Measurements from ENCODE around the gene MAP3K13. TPM values are rescaled to one million over a fixed set of nuclear protein-coding genes. Genes with fewer than 3 reads are reported as not detected.
"Not testable (repeated sequence)": the region's sequence is repeated elsewhere in the genome, so short reads cannot be mapped to it uniquely, and the experiment has no call there.

MAP3K13 gene
- total RNA-seq, 1 experiment from 2014 or later = 30.9 TPM

DNA sequence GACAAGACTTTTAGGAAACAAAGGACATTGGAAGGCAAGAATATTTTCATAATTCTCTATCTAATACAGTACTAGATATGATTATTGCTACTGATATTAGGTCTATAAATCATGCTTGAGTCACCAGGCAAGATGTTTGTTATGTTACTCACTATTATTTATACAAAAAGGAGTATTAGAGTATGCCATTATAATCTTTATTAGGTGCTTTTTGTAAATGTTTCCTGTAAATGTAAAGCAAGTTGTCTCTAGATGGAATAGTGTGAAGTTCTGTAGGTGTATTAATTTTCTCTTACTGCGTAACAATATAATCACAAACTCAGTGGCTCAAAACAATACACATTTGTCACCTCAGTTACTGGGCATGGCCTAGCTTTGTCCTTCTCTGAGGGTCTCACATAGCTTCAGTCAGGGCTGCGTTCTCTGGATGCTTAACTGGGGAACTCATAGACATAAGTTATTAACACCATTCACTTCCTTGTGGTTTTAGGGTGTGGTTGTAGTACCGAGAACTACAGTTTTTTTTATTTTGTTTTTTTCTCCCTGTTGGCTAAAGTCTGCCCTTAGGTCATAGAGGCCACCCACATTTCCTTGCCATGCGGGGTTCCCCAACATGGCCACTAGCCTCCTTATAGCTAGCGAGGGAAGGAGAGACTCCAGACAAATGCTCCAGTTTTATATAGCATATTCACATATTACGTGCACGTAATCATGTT is 20.3 kb upstream of the MAP3K13 start:
- no peak for DNase-seq (ENCODE audit: low read depth)

DNA sequence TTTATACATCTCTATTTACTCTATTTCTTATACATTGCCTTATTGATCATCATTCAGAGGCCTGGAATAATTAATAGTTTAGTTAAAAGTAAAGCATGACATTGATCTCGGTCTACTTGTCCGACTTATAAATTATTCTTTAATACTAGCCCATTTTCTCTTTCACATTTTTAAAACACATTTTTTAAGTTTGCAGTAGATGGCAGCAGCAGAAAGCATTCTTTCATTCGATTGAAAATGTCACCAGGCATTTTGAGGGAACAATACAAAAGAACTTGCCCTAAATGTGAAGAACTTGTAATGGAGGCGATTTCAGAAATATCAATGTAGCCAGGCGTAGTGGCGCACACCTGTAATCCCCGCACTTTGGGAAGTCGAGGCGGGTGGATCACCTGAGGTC is 15.5 kb upstream of the MAP3K13 start:
- no peak for DNase-seq (ENCODE audit: low read depth)

DNA sequence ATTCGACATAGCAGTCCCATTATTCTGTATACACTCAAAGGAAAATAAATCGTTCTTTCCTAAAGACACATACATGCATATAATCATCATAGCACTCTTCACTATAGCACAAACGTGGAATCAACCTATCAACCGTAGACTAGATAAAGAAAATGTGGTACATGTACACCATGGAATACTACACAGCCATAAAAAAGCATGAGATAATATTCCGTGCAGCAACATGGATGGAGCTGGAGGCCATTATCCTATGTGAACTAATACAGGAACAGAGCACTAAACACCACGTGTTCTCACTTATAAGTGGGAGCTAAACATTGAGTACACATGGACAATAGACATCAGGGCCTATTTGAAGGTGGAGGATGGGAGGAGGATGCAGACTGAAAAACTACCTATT is 12.1 kb upstream of the MAP3K13 start:
- no peak for DNase-seq (ENCODE audit: low read depth)

DNA sequence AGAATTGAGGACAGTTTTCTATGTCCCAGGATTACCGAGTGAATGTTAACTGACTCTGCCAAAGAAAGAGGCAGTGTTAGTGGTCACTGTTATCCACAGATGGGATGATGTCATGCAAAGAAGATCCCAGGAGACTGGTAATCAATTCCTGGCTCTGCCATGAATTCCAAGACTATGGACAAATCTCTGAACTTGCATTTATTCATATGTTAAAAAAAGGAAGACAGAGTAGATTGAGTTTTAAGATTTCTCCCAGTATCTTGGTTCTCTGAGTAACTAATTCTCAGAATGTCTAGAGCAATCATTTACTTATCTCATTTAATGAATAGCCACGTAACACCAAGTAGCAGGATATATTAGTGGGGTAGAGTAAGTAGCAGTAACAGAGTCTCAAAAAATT is 11.5 kb upstream of the MAP3K13 start:
- DNase-seq (ENCODE audit: low read depth) = peak; percentile 18

DNA sequence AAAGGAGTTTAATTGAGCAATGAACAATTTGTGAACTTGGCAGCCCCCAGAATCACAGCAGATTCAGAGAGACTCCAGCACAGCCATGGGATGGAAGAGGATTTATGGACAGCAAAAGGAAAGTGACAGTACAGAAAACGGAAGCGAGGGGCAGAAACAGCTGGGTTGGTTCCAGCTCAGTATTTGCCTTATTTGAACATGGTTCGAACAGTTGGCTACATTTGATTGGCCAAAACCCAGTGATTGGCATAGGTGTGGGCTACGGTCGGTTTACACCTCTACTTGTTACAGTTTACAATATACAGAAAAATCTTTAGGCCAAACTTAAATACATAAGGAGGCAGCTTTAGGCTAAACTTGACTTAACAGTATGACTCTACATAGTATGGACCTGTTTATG is 9.7 kb upstream of the MAP3K13 start:
- no peak for DNase-seq (ENCODE audit: low read depth)

DNA sequence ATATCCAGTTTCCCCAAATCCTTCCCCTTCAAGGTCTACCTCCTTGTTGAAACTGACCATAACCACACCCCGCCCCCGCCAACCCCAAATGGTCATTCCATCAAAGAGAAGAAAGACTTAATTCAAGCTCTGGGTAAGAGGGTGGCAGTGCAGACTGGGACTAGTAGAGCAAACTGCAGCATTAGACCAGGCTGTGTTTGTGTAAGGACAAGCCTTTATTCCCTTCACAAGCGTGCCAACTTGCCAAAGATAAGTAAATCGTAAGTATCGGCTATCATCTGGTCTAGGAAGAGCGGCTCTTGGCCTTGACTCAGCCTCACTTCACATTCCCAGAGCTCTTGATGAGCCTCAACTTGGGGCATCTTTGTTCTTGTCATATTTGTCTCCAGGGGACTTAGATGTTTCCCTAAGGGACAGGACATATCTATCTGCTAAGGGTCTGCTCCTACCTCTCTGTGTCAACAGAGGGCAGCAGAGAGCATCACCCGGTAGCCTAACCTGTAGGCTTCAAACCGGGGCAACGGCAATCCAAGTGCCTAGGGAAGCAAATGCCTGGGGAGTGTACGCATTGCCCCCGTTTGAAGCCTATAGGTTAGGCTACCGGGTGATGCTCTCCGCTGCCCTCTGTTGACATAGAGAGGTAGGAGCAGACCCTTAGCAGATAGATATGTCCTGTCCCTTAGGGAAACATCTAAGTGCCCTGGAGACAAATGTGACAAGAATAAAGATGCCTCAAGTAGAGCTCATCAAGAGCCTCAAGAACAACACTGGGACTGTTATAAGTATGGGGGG is 8.9 kb upstream of the MAP3K13 start:
- peak; percentile 74 for DNase-seq (ENCODE audit: low read depth)

DNA sequence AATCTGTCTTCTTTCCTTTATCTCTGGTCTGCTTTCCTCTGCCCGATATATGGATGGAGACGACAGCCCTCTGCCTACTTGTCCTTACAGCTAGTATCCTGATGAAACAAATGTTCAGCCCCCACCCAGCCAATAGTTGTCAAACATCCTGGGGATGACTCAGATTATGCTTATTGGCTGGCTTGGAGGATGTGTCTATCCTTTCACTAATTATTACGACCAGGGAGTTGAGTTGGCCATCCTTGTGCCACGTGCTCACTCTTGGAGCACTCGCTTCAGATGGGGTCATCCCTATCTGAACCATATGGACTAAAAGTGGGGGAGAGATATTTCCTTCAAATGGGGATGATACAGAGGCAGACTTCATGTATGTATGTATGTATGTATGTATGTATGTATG is 6.4 kb upstream of the MAP3K13 start:
- DNase-seq (ENCODE audit: low read depth) = no peak

DNA sequence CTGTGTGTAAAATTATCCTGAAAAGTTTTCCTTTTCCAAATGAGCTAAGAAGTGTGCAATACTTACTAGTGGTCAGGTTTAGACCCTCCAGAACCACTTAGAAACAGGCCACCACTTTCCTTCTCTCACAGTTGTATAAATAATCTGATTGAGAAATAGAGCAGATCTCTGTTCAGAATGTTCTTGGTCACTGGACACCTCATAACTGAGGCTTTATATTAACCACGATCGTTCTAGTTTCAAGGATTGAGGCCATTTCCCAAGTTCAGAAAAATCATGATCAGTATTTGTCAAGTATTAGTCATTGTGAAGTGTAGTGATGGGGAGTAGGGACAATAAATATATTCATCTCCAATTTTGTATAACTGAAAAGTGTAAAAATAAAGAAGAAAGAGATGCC is 1.0 kb upstream of the MAP3K13 start:
- peak; percentile 50 for DNase-seq (ENCODE audit: low read depth)

DNA sequence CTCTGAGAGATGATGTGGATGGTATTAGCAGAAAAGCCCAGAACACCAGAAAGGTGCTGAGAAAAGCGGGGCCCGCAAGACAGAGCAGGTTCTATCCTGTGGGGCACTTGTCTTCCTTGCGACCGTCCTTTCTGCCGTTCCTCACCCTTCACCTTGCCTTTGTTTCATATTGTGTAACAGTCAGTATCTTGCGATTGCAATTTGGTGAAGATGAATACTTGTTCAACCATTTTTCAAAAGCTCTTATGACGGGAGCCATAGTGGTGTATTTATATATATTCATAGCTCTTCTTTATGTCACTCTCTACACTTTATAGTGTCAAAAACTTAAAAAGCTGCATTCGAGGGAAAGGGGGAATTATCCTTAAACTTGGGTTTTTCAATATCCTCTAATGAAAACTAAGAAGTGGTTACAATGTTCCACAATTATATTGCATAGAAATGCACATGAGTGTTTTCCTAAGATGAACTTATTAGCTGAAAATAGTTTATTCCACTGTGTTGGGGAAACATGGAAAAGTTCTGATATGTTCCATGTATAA is 797 bp downstream of the MAP3K13 start:
- DNase-seq (ENCODE audit: low read depth) = no peak

DNA sequence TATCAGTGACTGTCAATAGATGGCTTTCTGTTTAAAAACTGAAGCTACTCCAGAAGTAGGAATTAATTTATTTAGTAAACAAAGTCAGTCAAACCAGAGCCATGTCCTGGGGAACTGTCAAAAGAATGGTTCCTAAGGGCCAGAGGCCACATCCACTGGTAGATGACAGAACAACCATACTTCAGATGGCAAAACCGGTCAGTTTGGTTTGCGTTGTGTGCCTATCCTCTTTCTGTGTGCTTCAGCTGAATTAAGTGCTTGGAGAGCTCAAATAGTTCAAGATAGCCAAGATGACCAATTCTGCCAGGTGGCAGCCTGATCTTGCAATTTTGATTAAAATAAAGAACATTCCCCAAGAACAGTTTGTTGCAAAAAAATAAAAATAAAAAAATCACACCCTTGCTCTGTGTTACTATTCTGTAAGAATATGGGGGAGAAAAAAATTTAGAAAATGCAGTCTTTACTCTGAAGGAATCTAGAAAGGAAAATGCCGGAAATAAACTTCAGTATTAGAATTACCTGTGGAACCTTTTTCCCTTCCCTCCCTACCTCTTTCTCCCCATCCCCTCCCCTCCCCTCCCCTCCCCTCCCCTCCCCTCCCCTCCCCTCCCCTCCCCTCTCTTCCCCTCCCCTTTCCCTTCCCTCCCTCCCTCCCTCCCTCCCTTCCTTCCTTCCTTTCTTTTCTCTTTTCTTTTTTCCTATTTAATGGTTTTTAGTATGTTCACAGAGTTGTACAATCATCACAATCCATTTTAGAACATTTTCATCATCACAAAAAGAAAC is 2.5 kb downstream of the MAP3K13 start:
- no peak for DNase-seq (ENCODE audit: low read depth)

DNA sequence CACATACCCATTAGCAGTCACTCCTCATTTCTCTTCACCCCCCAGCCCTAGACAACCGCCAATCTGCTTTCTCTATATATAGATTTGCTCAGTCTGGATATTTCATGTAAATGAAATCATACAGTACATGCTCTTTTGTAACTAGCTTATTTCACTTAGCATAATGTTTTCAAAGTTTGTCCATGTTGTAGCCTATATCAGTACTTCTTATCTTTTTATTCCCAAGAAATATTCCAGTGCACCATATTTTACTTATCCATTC is 3.1 kb downstream of the MAP3K13 start:
- DNase-seq (ENCODE audit: low read depth) = no peak

DNA sequence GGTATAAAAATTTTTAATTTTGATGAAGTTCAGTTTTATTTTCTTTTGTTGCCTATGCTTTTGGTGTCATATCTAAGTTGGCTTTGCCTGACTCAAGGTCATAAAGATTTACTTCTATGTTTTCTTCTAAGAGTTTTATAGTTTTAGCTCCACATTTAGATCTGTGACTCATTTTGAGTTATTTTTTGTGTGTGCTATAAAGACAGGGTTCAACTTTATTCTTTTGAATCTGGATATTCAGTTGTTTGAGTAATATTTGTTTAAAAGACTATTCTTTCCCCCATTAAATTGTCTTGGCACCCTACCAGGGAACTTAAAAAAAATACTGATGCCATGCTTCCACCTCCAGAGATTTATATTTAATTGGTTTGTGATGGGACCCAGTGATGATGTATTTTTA is 4.0 kb downstream of the MAP3K13 start:
- DNase-seq (ENCODE audit: low read depth) = peak; percentile 23

DNA sequence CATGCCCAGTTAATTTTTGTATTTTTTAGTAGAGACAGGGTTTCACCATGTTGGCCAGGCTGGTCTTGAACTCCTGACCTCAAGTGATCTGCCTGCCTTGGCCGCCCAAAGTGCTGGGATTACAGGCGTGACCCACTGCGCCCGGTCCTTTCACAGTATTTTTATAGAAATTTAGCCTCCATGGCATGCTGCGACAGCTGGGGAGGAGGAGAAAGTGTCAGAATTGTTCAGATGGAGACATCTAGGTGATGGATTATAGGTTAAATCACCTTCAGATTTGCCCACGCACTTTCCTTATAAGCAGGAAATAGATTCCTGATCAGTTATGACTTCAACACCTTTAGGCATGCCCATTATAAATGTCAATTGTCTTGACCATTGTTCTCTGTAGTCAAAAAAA is 7.4 kb downstream of the MAP3K13 start:
- not testable (repeated sequence) for DNase-seq (ENCODE audit: low read depth)

DNA sequence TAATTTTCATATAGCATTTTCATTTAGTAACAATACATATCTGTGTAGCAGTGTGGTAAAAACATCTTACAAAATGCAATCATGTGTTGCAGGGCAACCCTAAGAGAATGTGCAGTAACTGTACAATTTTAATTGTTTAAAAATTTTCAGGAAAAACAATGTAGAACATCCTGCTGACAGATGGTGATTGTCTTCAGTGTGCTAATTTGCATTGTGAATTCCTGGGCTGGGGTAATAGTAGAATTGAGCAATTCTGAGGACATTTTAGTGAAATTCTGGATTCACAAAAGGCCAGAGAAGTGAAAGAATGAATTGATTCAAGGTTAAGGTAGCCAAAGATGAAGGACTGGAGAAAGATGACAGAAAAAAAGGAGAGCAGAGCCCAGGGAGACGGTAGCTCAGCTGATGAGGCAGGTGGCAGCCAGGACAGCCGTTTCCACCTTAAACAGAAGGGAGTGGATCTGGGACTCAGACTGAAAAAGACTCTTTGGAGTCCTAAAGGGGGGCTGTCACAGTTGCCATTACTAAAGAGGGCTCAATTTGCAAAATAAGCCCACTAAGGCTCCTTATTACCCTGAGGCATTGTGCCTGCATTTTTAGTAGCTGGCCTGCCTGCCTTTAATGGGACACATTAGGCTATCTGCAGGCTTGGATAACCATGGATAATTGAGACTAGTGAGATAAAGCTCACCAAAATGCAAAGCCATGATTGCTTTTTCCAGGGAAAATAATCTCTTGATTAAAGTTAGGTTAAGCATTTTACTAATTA is 8.6 kb downstream of the MAP3K13 start:
- DNase-seq (ENCODE audit: low read depth) = no peak

DNA sequence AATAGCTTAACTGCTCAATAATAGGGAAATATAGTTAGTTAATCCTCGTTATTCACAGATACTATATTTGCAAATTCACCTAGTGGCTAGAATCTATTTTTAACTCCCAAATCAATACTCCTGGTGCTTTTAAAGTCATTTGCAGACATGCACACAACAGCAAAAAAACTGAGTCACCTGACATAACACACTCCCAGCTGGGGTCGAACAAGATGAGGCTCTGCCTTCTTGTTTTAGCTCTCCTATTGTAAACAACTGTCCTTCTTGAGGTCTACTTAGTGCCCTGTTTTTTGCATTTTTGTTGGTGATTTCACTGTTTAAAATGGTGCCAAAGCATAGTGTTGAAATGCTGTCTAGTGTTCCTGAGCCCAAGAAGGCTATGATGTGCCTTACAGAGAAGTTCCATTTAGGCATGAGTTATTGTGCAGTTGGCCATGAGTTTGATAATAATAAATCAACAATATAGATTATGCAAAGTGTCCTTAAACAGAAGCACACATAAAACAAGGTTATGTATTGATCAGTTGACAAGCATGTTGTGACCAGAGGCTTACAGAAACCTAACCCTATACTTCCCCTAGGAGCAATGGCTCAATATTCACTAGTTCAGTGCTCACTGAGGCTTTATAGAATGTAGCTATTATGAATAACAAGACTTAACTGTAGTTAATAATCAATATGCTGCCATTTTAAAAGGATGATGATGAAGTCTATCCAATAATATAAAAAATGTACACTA is 18.6 kb downstream of the MAP3K13 start:
- no peak for DNase-seq (ENCODE audit: low read depth)

DNA sequence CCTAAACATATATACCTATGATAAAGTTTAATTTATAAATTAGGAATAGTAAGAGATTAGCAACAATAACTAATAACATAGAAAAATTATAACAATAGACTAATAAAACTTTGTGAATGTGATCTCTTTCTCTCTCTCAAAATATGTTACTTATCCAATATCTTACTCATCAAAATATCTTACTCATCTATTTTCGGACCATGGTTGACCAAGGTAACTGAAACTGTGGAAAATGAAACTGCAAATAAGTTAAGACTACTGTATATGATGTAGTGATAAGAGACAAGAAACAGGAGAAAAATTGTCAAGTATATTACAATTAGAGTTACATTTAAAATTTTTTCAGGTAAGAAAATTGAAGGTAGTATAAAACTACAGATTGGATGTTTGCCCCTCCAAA is 19.2 kb downstream of the MAP3K13 start:
- DNase-seq (ENCODE audit: low read depth) = no peak

DNA sequence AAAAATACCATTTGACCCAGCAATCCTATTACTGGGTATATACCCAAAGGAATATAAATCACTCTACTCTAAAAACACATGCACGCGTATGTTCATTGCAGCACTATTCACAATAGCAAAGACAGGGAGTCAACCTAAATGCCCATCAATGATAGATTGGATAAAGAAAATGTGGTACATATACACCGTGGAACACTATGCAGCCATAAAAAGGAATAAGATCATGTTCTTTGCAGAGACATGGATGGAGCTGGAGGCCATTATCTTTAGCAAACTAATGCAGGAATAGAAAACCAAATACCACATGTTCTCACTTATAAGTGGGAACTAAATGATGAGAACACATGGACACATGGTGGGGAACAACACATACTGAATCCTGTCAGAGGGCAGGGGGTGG is 23.6 kb downstream of the MAP3K13 start:
- DNase-seq (ENCODE audit: low read depth) = not testable (repeated sequence)

DNA sequence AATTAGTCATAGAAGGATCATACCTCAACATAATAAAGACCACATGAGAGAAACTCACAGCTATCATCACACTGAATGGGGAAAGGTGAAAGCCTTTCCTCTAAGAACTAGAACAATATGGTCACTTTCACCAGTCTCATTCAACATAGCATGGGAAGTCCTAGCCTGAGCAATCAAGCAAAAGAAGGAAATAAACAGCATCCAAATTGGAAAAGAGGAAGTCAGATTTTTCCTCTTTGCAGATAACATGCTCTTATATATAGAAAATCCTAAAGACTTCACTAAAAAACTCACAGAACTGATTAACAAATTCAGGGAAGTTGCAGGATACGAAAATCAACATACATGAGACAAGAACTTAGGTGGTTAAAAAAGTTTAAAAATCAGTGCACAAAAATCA is 24.7 kb downstream of the MAP3K13 start:
- DNase-seq (ENCODE audit: low read depth) = no peak

DNA sequence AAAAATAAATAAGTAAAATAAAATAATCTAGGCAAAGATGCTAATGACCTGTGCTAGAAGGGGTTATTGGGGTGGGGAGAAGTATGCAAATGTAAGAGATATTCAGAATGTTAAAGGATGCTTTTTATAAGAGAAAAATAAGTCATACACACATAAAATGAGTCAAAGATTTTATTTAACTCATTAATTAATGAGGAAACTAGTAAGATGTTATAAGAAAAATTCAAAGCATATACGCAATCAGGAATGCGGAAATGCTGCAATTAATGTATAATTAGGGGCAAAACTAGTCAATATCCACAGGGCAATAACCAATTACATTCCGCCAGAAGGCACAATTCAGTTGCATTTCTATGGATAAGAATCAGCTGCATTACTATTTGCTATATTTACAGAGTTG is 30.1 kb downstream of the MAP3K13 start:
- no peak for DNase-seq (ENCODE audit: low read depth)

DNA sequence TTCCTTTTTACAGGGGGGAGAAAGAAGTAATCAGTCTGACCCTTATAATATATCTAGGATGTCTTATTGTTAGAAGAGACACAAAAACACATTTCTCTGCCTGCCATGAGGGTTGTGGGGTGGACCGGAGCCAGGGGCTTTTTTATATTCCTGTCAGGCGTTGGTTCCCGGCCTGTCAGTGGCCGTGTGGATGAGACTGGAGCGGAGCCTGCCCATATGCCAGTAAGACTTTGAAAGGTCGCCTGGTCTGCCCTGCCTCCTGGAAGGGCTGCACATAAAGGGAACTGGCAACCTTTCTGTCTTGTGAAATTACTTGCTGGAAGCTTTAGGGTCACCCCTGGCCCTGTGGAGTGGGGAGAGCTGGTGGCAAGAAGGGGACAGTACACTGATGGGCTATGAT is 34.7 kb downstream of the MAP3K13 start:
- DNase-seq (ENCODE audit: low read depth) = no peak

Data from M059J (cell line).